Neural cell (in vitro differentiated cells): ENCODE data around the gene OSBPL2. TPM values are rescaled to one million over a fixed set of nuclear protein-coding genes. Genes with fewer than 3 reads are reported as not detected.

Experiments
- H2AFZ ChIP-seq: fragments of 200-600, 300-800 bp; sonication (generic), shearing (Covaris generic); 2 replicates; pipeline ENCODE4 v1.6.0; 2014; ENCODE audit warnings: low read depth, mild to moderate bottlenecking, antibody characterized with exemption, low read length, moderate library complexity
- H3F3A ChIP-seq: fragments of 200-600 bp; shearing (Covaris generic); 2 replicates; pipeline ENCODE4 v1.6.1; 2016; ENCODE audit warnings: mild to moderate bottlenecking, moderate library complexity, mixed read lengths, antibody characterized with exemption, low read length; ENCODE audit not compliant: insufficient read depth, poor library complexity, severe bottlenecking
- H3K27ac ChIP-seq: fragments of 200-600, 300-800 bp; sonication (generic), shearing (Covaris generic); 2 replicates; pipeline ENCODE4 v1.5.1; 2014; ENCODE audit warnings: mild to moderate bottlenecking, low read length, moderate library complexity
- H3K27me3 ChIP-seq: fragments of 300-800, 200-600 bp; sonication (generic), shearing (Covaris generic); 2 replicates; pipeline ENCODE4 v1.6.0; 2014; ENCODE audit warnings: mild to moderate bottlenecking, low read depth, low read length, moderate library complexity; ENCODE audit not compliant: insufficient read depth
- H3K36me3 ChIP-seq: fragments of 300-800, 200-600 bp; sonication (generic), shearing (Covaris generic); 2 replicates; pipeline ENCODE4 v1.5.1; 2014; ENCODE audit warnings: mild to moderate bottlenecking, antibody characterized with exemption, low read length, moderate library complexity; ENCODE audit not compliant: insufficient read depth
- H3K4me2 ChIP-seq: fragments of 300-800, 200-600 bp; sonication (generic), shearing (Covaris generic); 2 replicates; pipeline ENCODE4 v1.6.0; 2014; ENCODE audit warnings: mild to moderate bottlenecking, low read length
- H3K4me3 ChIP-seq: fragments of 300-800, 200-600 bp; sonication (generic), shearing (Covaris generic); 2 replicates; pipeline ENCODE4 v1.5.1; 2014; ENCODE audit warnings: mild to moderate bottlenecking, low read length, moderate library complexity
- H3K79me2 ChIP-seq: fragments of 200-600 bp; shearing (Covaris generic); replicated peaks from 2 replicates; pipeline ENCODE4 v1.6.0; 2014; ENCODE audit warnings: mild to moderate bottlenecking, low read length, moderate library complexity; ENCODE audit not compliant: insufficient read depth
- H3K9ac ChIP-seq: fragments of 300-800, 200-600 bp; sonication (generic), shearing (Covaris generic); 2 replicates; pipeline ENCODE4 v1.6.1; 2016; ENCODE audit warnings: mild to moderate bottlenecking, low read length, mixed read lengths
- H3K9me2 ChIP-seq: fragments of 200-600 bp; shearing (Covaris generic); 2 replicates; pipeline ENCODE4 v1.6.1; 2016; ENCODE audit warnings: mild to moderate bottlenecking, low read length, mixed read lengths; ENCODE audit not compliant: insufficient read depth
- H3K9me3 ChIP-seq: fragments of 200-600, 300-800 bp; sonication (generic), shearing (Covaris generic); 2 replicates; pipeline ENCODE4 v1.6.1; 2016; ENCODE audit warnings: mild to moderate bottlenecking, mixed run types, low read length, moderate library complexity, mixed read lengths
- H4K20me1 ChIP-seq: fragments of 200-600 bp; shearing (Covaris generic); 2 replicates; pipeline ENCODE4 v1.6.1; 2016; ENCODE audit warnings: mild to moderate bottlenecking, mixed run types; ENCODE audit not compliant: insufficient read depth
- EP300 ChIP-seq: fragments of 450-650 bp; conservative IDR thresholded peaks from 2 replicates; pipeline ENCODE4 v1.6.1; 2014; ENCODE audit warnings: antibody characterized with exemption, mild to moderate bottlenecking, moderate library complexity; ENCODE audit not compliant: poor library complexity, severe bottlenecking
- EZH2 ChIP-seq: fragments of 200-600, 300-800 bp; shearing (Covaris generic), sonication (generic); IDR thresholded peaks from 2 replicates; pipeline ENCODE4 v1.6.1; 2014; ENCODE audit warnings: antibody characterized with exemption, low read length, borderline replicate concordance, mild to moderate bottlenecking; ENCODE audit not compliant: insufficient read depth, poor library complexity, severe bottlenecking
- MXI1 ChIP-seq: fragments of 450-650 bp; conservative IDR thresholded peaks from 2 replicates; pipeline ENCODE4 v1.6.1; 2014; ENCODE audit warnings: antibody characterized with exemption, mild to moderate bottlenecking; ENCODE audit not compliant: poor library complexity, severe bottlenecking
- POLR2AphosphoS5 ChIP-seq: IDR thresholded peaks from 2 replicates; pipeline ENCODE4 v1.6.1; 2012
- RAD21 ChIP-seq: fragments of 450-650 bp; conservative IDR thresholded peaks from 2 replicates; pipeline ENCODE4 v1.6.1; 2014; ENCODE audit warnings: antibody characterized with exemption, mild to moderate bottlenecking, moderate library complexity
- REST ChIP-seq: IDR thresholded peaks from 2 replicates; pipeline ENCODE4 v1.6.1; 2012; ENCODE audit warnings: borderline replicate concordance
- SMC3 ChIP-seq: fragments of 450-650 bp; conservative IDR thresholded peaks from 2 replicates; pipeline ENCODE4 v1.6.1; 2014; ENCODE audit warnings: antibody characterized with exemption, mild to moderate bottlenecking, moderate library complexity; ENCODE audit not compliant: poor library complexity
- TAF1 ChIP-seq: IDR thresholded peaks from 2 replicates; pipeline ENCODE4 v1.6.1; 2012; ENCODE audit warnings: low read depth
- polyA plus RNA-seq: library from polyadenylated mRNA; depleted of rRNA; stranded (reverse); fragments of >200 nt; gene quantifications from 2 replicates; pipeline ENCODE4 v1.2.3, GENCODE V29; 2014
- TF ChIP-seq, protein P1 (sequence below): fragments of 450-650 bp; IDR thresholded peaks from 2 replicates; pipeline ENCODE4 v1.5.1; 2014; ENCODE audit warnings: antibody characterized with exemption, mild to moderate bottlenecking, moderate library complexity; ENCODE audit not compliant: poor library complexity, severe bottlenecking

The OSBPL2 gene
- polyA plus RNA-seq, 1 donor from 2014 or later: 41.5 TPM

DNA sequence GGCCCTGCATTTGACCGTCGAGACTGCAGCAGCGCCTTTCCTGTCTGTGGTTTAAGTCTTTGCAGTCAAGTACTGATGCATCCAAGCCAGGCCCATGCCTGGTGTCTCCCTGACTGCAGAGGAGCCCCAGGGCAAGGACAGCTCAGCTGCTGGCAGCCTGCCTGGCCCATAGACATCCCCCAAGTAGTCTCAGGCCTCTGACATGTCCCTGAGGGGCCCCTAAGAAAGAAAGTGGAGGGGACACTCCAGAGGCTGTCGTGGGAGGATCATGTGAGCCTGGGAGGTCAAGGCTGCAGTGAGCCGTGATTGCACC lies 36.3 kb upstream of the OSBPL2 start:
- no peaks in the 10 kb centered on the region for H3K79me2 ChIP-seq
- no peaks in the 10 kb centered on the region for H3K9me2 ChIP-seq
- H3K9ac ChIP-seq: no peak overlapping the region
- no peaks in the 10 kb centered on the region for H3F3A ChIP-seq
- H2AFZ ChIP-seq: no peak overlapping the region
- no peak overlapping the region for H3K27ac ChIP-seq
- no peaks in the 10 kb centered on the region for H3K36me3 ChIP-seq
- no peak for TF ChIP-seq RAD21
- no peak for TF ChIP-seq REST
- TF ChIP-seq MXI1: no peak
- TF ChIP-seq, protein P1, sequence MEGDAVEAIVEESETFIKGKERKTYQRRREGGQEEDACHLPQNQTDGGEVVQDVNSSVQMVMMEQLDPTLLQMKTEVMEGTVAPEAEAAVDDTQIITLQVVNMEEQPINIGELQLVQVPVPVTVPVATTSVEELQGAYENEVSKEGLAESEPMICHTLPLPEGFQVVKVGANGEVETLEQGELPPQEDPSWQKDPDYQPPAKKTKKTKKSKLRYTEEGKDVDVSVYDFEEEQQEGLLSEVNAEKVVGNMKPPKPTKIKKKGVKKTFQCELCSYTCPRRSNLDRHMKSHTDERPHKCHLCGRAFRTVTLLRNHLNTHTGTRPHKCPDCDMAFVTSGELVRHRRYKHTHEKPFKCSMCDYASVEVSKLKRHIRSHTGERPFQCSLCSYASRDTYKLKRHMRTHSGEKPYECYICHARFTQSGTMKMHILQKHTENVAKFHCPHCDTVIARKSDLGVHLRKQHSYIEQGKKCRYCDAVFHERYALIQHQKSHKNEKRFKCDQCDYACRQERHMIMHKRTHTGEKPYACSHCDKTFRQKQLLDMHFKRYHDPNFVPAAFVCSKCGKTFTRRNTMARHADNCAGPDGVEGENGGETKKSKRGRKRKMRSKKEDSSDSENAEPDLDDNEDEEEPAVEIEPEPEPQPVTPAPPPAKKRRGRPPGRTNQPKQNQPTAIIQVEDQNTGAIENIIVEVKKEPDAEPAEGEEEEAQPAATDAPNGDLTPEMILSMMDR: no peak
- TF ChIP-seq TAF1: no peak
- no peaks in the 10 kb centered on the region for H4K20me1 ChIP-seq
- no peaks in the 10 kb centered on the region for H3K9me3 ChIP-seq
- no peaks in the 10 kb centered on the region for H3K27me3 ChIP-seq
- H3K4me3 ChIP-seq: no peak overlapping the region
- no peak overlapping the region for H3K4me2 ChIP-seq

- Histone ChIP-seq H3K9ac (no peak overlapping the region), H3K9me2 (no peaks in the 10 kb centered on the region), H3K27ac (no peak overlapping the region), H3K79me2 (no peaks in the 10 kb centered on the region), H3K9me3 (no peaks in the 10 kb centered on the region), H3F3A (no peaks in the 10 kb centered on the region), H2AFZ (no peak overlapping the region), H3K36me3 (no peaks in the 10 kb centered on the region), H4K20me1 (no peaks in the 10 kb centered on the region), H3K4me3 (no peak overlapping the region), H3K27me3 (no peaks in the 10 kb centered on the region), H3K4me2 (no peak overlapping the region)
- no peak for TF ChIP-seq EP300
- TF ChIP-seq, protein P1: no peak
- TF ChIP-seq TAF1: no peak
- TF ChIP-seq EZH2: no peak
- TF ChIP-seq REST: no peak
- no peak for TF ChIP-seq POLR2AphosphoS5
- TF ChIP-seq SMC3: no peak
- TF ChIP-seq RAD21: no peak
- TF ChIP-seq MXI1: no peak
These were observed 35.5 kb upstream of the OSBPL2 start for GRCh38 chr20:62202676-62203377.
